ENCODE results near the gene PPP1R3C. TPM values are rescaled to one million over a fixed set of nuclear protein-coding genes. Genes with fewer than 3 reads are reported as not detected.

The PPP1R3C gene
- total RNA-seq, 4 donors from 2014 or later = 6.6 to 90.7 (median 65.5) TPM

DNA sequence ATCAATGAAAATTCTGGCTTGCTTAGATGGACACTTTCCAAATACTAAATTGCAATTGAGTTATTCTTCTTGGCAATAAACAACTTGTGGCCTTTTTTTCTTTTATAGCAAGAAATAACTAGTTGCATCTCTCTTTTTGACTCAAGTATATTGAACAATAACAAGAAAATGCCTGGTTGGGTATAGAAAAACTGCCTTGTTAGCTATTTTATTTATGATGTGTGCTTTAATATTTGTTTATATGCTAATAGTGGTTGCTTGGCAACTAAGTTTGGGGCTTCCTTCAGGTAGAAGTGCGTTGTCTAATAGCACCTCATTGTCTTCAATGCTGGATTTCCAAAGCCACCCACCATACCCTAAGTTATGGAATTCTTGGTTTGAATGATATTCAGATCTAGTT, 30.1 kb upstream of the PPP1R3C start:
- ATAC-seq = no peak

DNA sequence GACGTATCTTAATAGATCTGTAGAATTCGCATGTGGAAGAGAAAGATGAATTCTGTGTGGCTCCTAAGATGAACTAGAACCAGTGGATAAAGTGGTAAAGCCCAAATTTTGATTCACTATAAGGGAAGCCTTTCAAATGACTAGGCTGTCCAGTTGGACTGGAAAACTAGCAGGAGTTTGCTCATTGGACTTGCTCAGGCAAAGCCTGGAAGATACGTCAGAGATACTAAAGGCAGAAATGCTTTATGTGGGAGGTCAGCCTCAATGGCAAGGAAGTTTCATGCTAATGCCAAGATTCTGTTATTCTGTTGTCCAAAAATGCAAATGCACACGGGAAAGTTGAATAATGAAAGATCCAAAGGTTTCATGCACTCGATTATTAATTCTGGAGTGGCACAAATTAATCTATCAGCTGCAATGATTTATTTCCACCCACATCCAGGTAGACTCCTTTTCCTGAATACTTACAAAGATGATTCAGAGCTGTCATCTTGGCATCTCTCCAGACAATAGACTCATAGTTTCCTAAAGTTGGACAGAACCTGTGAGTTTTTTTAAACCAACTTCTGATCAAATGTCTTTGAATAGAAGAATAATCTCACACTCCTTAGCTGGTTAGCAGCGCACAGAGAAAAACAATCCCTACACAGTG, 20.5 kb upstream of the PPP1R3C start:
- no peak for TF ChIP-seq POLR2A (IDR thresholded peaks at IDR 0.05)
- TF ChIP-seq, protein P1, sequence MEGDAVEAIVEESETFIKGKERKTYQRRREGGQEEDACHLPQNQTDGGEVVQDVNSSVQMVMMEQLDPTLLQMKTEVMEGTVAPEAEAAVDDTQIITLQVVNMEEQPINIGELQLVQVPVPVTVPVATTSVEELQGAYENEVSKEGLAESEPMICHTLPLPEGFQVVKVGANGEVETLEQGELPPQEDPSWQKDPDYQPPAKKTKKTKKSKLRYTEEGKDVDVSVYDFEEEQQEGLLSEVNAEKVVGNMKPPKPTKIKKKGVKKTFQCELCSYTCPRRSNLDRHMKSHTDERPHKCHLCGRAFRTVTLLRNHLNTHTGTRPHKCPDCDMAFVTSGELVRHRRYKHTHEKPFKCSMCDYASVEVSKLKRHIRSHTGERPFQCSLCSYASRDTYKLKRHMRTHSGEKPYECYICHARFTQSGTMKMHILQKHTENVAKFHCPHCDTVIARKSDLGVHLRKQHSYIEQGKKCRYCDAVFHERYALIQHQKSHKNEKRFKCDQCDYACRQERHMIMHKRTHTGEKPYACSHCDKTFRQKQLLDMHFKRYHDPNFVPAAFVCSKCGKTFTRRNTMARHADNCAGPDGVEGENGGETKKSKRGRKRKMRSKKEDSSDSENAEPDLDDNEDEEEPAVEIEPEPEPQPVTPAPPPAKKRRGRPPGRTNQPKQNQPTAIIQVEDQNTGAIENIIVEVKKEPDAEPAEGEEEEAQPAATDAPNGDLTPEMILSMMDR (IDR thresholded peaks at IDR 0.05 in 4 of 5, conservative IDR thresholded peaks at IDR 0.05 in 1 of 5) = no peak
- no peak overlapping the region for H3K4me3 ChIP-seq
- intact Hi-C loops (cut with DNase I; ENCODE audit: low total_unique reads) (no loop called here), in situ Hi-C loops (cut with MboI; ENCODE audit: low sequenced_read_pairs in 4 of 4) (no loop called here)
- no peak for ATAC-seq
- no peaks in the 10 kb centered on the region for H3K36me3 ChIP-seq
- DNase-seq = no peak
- H3K27me3 ChIP-seq = no peaks in the 10 kb centered on the region
- no peak overlapping the region for H3K27ac ChIP-seq
- no peaks in the 10 kb centered on the region for H3K4me1 ChIP-seq
- no peaks in the 10 kb centered on the region for H3K9me3 ChIP-seq

More for the DNA sequence above, 30.1 kb upstream of the PPP1R3C start:
- H3K27ac ChIP-seq = no peak overlapping the region
- TF ChIP-seq POLR2A (IDR thresholded peaks at IDR 0.05) = no peak
- TF ChIP-seq, protein P1 (IDR thresholded peaks at IDR 0.05 in 4 of 5, conservative IDR thresholded peaks at IDR 0.05 in 1 of 5) = no peak
- no peak overlapping the region for H3K4me3 ChIP-seq
- H3K36me3 ChIP-seq = no peaks in the 10 kb centered on the region
- intact Hi-C loops (cut with DNase I; ENCODE audit: low total_unique reads) = no loop called here
- H3K4me1 ChIP-seq = no peaks in the 10 kb centered on the region
- H3K9me3 ChIP-seq = no peaks in the 10 kb centered on the region
- in situ Hi-C loops (cut with MboI; ENCODE audit: low sequenced_read_pairs in 4 of 4) = no loop called here
- no peak for DNase-seq
- H3K27me3 ChIP-seq = no peaks in the 10 kb centered on the region

DNA sequence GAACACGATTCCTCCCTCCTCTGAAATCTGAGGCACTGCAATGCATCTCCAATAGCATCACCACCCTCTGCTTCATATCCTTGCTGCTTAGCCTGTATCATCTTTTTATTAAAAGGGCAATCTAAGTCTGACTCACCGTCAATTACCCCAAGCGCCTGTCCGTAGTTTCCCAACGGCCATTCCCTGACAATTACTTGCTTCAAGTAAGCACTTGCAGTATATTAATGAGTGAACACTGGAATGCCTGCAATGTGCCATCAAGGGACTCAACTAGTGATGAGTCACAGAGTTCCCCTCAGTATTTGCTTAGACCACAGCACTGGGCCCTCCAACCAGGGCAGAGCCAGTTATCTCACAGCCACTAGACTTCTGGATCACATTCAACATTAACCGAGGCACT, 19.5 kb upstream of the PPP1R3C start:
- no peaks in the 10 kb centered on the region for H3K9me3 ChIP-seq
- intact Hi-C loops (cut with DNase I; ENCODE audit: low total_unique reads) = no loop called here
- no peaks in the 10 kb centered on the region for H3K27me3 ChIP-seq
- H3K27ac ChIP-seq = no peak overlapping the region
- no peaks in the 10 kb centered on the region for H3K36me3 ChIP-seq
- in situ Hi-C loops (cut with MboI; ENCODE audit: low sequenced_read_pairs in 4 of 4) = no loop called here
- DNase-seq = no peak
- no peak for ATAC-seq
- H3K4me3 ChIP-seq = no peak overlapping the region
- TF ChIP-seq POLR2A (IDR thresholded peaks at IDR 0.05) = no peak
- TF ChIP-seq, protein P1 (IDR thresholded peaks at IDR 0.05 in 4 of 5, conservative IDR thresholded peaks at IDR 0.05 in 1 of 5) = no peak
- H3K4me1 ChIP-seq = no peaks in the 10 kb centered on the region

DNA sequence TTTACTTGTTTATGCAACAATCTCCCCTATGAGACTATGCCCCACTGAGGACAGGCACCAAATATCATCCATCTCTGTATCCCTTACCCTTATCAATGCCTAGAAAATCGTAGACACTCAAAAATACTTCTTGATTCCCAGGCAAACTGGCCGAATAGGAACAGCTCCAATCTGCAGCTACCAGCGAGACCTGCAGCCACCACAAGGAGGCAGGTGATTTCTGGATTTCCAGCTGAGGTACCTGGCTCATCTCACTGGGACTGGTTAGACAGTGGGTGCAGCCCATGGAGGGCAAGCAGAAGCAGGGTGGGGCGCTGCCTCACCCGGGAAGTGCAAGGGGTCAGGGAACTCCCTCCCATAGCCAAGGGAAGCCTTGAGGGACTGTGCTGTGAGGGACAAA, 10.8 kb upstream of the PPP1R3C start:
- TF ChIP-seq, protein P1 (IDR thresholded peaks at IDR 0.05 in 4 of 5, conservative IDR thresholded peaks at IDR 0.05 in 1 of 5) = no peak
- no peak for TF ChIP-seq POLR2A (IDR thresholded peaks at IDR 0.05)
- no peaks in the 10 kb centered on the region for H3K36me3 ChIP-seq
- ATAC-seq = no peak
- H3K9me3 ChIP-seq = no peaks in the 10 kb centered on the region
- no peak overlapping the region for H3K4me3 ChIP-seq
- in situ Hi-C loops (cut with MboI; ENCODE audit: low sequenced_read_pairs in 4 of 4) (loop anchor here in 2 of 4 donors (25.0 kb wide), 1 partner anchor 256 kb away; no protein-coding TSS in a partner anchor), intact Hi-C loops (cut with DNase I; ENCODE audit: low total_unique reads) (no loop called here)
- H3K4me1 ChIP-seq = no peaks in the 10 kb centered on the region
- no peaks in the 10 kb centered on the region for H3K27me3 ChIP-seq
- H3K27ac ChIP-seq = no peak overlapping the region
- no peak for DNase-seq
